ENCODE data around the gene EXOC4.

DNA sequence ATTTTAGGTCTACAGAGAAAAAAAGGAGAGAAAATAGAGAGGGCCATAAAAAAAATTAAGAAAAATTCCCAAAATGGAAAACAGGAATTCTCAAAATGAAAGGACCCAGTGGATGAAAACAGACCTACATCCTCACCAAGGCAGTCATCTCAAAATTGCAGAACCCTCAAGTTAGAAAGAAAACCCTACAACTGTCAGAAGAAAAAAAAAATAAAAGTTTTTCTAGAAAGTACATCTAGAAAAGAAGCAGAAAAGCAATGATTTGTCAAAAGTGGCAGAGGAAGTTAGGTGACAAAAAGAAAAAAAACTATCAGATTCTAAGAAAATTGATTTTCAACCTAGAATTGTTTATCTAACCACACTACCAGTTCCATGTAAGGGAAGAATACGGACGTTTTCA, 706.6 kb downstream of the EXOC4 start:
- TF ChIP-seq POLR2A (IDR thresholded peaks at IDR 0.05) = no peak
- TF ChIP-seq, protein P1, sequence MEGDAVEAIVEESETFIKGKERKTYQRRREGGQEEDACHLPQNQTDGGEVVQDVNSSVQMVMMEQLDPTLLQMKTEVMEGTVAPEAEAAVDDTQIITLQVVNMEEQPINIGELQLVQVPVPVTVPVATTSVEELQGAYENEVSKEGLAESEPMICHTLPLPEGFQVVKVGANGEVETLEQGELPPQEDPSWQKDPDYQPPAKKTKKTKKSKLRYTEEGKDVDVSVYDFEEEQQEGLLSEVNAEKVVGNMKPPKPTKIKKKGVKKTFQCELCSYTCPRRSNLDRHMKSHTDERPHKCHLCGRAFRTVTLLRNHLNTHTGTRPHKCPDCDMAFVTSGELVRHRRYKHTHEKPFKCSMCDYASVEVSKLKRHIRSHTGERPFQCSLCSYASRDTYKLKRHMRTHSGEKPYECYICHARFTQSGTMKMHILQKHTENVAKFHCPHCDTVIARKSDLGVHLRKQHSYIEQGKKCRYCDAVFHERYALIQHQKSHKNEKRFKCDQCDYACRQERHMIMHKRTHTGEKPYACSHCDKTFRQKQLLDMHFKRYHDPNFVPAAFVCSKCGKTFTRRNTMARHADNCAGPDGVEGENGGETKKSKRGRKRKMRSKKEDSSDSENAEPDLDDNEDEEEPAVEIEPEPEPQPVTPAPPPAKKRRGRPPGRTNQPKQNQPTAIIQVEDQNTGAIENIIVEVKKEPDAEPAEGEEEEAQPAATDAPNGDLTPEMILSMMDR (IDR thresholded peaks at IDR 0.05) = no peak
- TF ChIP-seq EP300 (IDR thresholded peaks at IDR 0.05) = no peak

All from sigmoid colon (tissue), 4 donors.